WERI-Rb-1 (cell line): Measurements from ENCODE around the gene NADSYN1.

Source experiments
- DNase-seq: peaks from one replicate; pipeline ENCODE4 v3.0.0-alpha.2; 2020
- H3K27ac ChIP-seq: fragments of 250-450 bp; sonication (Bioruptor Pico); 2 replicates; pipeline ENCODE4 v1.5.1; 2020; ENCODE audit warnings: mild to moderate bottlenecking, moderate library complexity
- H3K27me3 ChIP-seq: fragments of 250-450 bp; sonication (Bioruptor Pico); 2 replicates; pipeline ENCODE4 v1.5.1; 2021; ENCODE audit warnings: mild to moderate bottlenecking, low read depth, moderate library complexity; ENCODE audit not compliant: insufficient read depth, severe bottlenecking
- H3K36me3 ChIP-seq: fragments of 250-450 bp; sonication (Bioruptor Pico); 2 replicates; pipeline ENCODE4 v1.5.1; 2020; ENCODE audit warnings: mild to moderate bottlenecking, moderate library complexity
- H3K4me3 ChIP-seq: 2 replicates; pipeline ENCODE4 v1.5.1; 2011; ENCODE audit warnings: low read depth, mild to moderate bottlenecking, control low read depth, low read length
- H3K9me3 ChIP-seq: fragments of 250-450 bp; sonication (Bioruptor Pico); 2 replicates; pipeline ENCODE4 v1.5.1; 2021; ENCODE audit warnings: mild to moderate bottlenecking, moderate library complexity; ENCODE audit not compliant: severe bottlenecking
- TF ChIP-seq, protein P1 (sequence below): IDR thresholded peaks from 2 replicates; pipeline ENCODE4 v1.5.1; 2011; ENCODE audit warnings: low read depth, mild to moderate bottlenecking, control low read depth, inconsistent platforms, low read length

Gene NADSYN1

DNA sequence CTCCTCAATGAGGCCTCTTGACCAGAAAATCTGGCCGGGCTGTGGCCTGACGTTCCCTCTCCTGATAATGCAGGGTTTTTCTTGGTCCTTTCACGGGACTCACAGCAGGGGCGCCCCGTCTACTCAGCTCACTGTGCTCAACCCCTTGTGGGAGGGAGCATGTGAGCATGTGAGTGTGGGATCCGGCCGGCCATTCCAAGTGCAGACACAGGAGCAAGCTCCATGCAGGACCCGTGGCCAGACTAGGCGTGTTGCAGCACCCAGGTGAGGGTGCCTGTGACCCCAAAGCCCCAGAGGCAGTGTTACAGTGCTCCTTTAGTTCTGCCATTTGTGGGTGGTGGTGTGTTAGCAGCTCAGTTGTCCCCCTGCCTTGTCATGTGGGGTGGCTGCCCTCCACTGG, 22.8 kb upstream of the NADSYN1 start:
- Histone ChIP-seq H3K4me3 (no peak overlapping the region), H3K36me3 (peaks cover 6% of the 10 kb centered on the region), H3K27me3 (no peaks in the 10 kb centered on the region), H3K9me3 (peaks cover 2% of the 10 kb centered on the region), H3K27ac (no peak overlapping the region)
- TF ChIP-seq, protein P1, sequence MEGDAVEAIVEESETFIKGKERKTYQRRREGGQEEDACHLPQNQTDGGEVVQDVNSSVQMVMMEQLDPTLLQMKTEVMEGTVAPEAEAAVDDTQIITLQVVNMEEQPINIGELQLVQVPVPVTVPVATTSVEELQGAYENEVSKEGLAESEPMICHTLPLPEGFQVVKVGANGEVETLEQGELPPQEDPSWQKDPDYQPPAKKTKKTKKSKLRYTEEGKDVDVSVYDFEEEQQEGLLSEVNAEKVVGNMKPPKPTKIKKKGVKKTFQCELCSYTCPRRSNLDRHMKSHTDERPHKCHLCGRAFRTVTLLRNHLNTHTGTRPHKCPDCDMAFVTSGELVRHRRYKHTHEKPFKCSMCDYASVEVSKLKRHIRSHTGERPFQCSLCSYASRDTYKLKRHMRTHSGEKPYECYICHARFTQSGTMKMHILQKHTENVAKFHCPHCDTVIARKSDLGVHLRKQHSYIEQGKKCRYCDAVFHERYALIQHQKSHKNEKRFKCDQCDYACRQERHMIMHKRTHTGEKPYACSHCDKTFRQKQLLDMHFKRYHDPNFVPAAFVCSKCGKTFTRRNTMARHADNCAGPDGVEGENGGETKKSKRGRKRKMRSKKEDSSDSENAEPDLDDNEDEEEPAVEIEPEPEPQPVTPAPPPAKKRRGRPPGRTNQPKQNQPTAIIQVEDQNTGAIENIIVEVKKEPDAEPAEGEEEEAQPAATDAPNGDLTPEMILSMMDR, result no peak
- no peak for DNase-seq

DNA sequence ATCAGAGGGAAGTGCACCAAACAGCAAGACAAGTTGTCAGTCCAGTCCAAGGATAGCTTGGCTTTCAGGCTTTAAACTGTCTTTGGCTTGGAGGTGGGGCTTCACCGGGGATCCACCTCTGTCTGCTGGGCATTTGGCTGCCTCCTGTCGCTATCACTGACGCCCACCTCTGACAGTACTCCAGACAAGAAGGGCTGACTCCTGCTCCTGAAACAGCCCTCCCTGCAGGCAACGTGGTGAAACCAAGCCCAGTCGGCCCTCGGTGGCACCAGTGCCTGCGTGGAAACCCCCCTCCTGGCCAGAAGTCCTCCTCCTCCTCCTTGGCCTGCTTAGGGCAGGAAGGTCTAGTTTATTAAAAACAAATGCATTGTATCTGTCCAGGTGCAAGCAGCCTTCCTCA, 21.7 kb upstream of the NADSYN1 start:
- Histone ChIP-seq H3K36me3 (peaks cover 17% of the 10 kb centered on the region), H3K27ac (no peak overlapping the region), H3K27me3 (no peaks in the 10 kb centered on the region), H3K9me3 (peaks cover 2% of the 10 kb centered on the region), H3K4me3 (no peak overlapping the region)
- no peak for DNase-seq
- TF ChIP-seq, protein P1, result no peak

DNA sequence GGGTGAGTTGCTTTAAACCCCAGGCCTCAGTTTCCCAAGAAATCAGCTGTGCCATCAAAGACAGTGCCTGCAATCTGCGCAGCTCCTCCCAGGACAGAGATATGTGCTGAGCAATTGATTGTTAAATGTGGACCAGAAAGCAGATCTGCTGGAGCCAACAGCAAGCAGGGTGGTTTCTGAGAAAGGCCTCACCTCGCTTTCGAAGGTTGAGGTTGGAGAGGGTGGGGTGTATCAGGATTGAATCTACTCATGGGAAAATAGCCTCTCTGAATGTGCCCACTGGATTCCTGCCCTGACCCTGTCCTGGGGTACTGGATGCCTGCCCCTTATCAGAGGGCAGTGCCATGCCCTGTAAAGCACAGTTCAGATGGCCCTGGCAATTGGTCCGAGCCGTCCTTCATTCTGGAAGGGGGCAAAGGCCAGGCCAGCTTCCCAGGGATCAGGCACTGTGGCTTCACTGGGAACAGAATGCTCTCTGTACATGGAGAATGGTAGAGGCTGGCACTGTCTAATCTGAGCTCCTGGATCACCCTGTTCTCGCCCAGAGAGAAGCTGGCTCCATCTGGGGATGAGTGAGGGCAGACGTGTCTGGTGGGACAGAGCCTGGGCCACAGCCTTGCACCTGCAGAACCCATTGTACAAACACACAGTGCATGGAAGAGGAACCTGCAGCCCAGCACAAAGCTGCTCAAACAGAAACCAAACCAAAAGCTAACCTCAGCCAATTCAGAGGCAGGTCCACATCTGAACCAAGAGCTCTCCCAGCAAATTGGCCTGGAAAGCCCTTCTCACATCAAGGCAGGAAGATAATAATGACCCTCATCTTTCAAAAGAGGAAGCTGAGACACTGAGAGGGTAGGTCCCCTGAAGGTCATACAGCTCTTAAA, 20.0 kb upstream of the NADSYN1 start:
- H3K36me3 ChIP-seq, result peaks cover 31% of the 10 kb centered on the region
- DNase-seq, result no peak
- H3K4me3 ChIP-seq, result no peak overlapping the region
- TF ChIP-seq, protein P1, result no peak
- peaks cover 2% of the 10 kb centered on the region for H3K9me3 ChIP-seq
- no peaks in the 10 kb centered on the region for H3K27me3 ChIP-seq
- H3K27ac ChIP-seq, result no peak overlapping the region

DNA sequence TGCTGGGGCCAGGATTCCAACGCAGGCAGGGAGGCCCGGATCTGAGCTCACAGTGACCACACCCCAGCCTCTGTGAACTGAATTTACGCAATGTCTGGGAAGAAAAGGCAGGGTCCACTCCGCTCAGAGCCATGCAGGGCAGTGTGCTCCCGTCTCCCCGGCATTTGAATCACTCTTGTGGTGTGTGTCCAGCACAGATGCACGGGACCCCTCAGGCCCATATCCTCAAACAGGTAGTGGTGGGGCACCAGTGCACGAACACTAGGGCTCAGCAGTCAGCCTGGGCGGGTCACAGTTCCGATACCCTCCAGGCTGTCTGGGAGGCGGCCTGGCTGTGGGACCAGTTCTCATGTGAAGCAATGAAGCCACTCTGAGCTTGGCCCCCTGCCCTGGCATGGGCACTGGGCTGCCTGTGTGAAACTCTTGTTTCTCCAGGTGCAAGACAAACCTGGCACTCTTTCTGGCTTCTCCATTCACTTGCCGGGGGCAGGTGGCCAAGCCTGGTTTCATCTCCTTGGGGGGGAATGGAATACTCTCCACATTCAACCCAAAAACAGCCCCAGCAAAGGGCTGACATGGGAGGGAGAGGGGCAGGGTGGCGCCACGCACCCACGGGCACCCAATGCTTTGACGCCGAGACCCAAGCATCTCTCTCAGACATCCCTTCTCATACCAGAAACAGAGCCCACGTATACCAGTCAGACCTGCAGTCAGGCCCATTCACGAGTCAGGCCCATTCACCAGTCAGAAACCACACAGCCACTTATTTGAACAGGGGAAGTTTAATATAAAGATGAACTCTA, 19.2 kb upstream of the NADSYN1 start:
- TF ChIP-seq, protein P1, result no peak
- Histone ChIP-seq H3K36me3 (peaks cover 40% of the 10 kb centered on the region), H3K27me3 (no peaks in the 10 kb centered on the region)

DNA sequence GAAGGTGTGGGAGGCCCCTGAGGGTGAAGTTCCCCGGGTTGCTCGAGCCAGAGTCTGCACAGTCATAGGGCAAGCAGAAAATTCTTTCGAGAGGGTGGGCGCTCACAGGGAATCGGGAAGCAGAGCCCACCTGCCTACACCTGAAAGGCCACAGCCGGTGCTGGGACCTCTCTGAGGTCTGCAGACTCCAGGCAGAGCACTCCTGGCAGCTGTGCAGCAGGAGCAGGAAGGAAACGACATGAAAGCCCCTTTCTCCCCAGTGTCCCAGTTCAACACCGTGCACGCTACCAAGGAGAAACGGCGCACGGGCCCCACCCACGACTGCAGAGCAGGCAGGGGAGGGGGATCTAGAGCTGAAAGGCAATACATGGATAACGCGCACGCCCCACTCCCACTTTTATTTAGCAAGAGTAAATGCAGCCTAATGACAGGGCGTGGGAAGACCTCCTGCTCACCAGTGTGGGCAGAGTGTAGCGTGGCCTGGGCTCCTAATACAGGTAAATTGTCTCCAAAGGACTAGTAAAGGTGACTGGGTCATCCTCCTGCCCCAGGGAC, 18.4 kb upstream of the NADSYN1 start:
- no peak for DNase-seq
- Histone ChIP-seq H3K4me3 (no peak overlapping the region), H3K27me3 (no peaks in the 10 kb centered on the region), H3K36me3 (peaks cover 48% of the 10 kb centered on the region), H3K27ac (no peak overlapping the region), H3K9me3 (no peaks in the 10 kb centered on the region)
- TF ChIP-seq, protein P1, result no peak

More for the DNA sequence above, 19.2 kb upstream of the NADSYN1 start:
- DNase-seq, result no peak
- H3K27ac ChIP-seq, result no peak overlapping the region
- H3K9me3 ChIP-seq, result no peaks in the 10 kb centered on the region
- H3K4me3 ChIP-seq, result no peak overlapping the region
